Hypothalamus (tissue), 51 donors: ENCODE measurements around the gene USP48.
"Not testable (repeated sequence)": the region's sequence is repeated elsewhere in the genome, so short reads cannot be mapped to it uniquely, and the experiment has no call there.

Experiments used
- DNase-seq, 51 donors: peaks; one replicate each; lab custom pipeline; 2025; lab: John Stamatoyannopoulos, UW

The USP48 gene

DNA sequence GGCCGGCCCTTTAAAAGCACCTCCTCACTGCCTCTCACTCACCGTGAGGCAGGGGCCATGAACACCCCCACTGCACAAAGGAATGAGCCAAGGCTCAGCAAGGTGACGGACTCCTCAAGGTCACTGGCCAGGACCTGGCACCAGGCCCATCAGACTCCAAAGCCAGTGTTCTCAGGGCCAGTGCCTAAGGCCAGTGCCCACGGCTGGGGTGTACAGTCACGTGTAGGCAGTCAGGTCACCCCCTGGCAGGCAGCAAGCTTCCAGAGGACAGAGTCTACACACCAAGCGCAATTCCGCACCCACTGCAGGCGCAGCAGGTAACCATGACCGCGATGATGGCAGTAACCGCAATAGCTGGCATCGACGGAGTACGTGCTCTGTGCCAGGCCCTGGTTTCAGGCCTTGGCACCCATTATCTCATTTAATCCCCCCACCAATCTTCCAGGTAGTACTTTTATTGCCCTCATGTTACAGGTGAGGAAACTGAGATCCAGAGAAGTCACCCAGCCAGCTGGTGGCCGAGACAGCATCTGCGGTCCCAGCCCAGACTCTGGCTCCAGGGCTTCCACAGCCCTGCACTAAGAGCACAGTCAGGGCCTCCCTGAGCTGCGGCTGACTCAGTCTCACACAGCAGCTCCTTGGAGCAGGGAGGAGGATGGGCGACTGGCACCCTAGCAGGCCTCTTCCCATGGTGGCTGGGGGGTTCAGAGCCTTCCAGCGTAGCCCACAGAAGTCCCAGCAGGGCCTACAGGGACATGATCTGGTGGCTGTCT lies 140.8 kb downstream of the USP48 start:
- peak in 1 of 51 donors; percentile 48 for DNase-seq

DNA sequence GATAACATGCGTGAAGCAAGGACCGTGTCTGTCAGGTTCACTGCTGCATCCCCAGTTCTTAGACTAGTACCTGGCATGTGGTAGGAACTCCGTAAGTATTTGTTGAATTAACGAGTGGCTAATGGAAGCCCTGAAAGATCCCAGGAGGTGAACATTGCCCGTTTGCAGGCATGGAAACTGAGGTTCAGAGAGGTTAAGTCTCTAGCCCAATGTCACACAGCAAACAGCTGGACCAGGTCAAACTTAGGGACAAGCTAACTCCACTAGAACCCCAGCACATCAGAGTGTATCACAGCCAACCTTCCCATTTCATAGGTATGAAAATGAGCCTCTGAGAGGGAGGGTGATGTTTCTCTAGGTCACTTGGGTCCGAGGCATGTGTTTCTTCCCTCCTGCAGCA lies 141.4 kb downstream of the USP48 start:
- DNase-seq, result no peak

DNA sequence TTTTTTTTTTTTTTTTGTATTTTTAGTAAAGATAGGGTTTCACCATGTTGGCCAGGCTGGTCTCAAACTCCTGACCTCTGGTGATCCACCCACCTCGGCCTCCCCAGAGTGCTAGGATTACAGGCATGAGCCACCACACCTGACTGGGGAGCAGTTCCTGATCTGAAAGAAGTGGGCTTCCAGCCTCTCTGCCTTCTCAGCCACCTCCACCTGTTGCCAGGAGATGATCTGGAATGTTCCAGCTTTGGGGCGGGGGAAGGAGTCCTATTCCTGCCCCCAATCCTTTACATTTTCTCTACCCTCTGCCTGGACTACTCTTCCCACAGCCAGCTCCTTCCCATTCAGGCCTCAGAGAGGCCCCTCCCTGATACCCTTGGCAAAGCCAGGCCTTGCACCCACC lies 141.9 kb downstream of the USP48 start:
- peak in 2 of 51 donors; percentile 25 to 26 for DNase-seq

DNA sequence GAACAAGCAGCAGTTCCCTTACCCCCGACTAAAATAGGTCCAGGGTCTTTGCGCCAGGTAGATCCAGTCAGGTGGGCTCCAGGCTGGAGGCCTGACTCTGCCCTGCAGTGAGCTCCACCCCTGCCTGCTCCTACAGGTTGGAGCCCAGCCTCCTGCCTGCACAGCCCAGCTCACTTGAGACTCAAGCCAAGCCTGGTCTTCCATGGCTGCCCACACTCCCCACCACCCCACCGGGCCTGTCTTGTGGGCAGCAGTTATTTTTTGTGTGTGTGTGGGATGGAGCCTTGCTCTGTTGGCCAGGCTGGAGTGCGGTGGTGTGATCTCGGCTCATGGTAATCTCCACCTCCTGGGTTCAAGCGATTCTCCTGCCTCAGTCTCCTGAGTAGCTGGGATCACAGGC lies 142.3 kb downstream of the USP48 start:
- DNase-seq, result peak in 1 of 51 donors; percentile 41

DNA sequence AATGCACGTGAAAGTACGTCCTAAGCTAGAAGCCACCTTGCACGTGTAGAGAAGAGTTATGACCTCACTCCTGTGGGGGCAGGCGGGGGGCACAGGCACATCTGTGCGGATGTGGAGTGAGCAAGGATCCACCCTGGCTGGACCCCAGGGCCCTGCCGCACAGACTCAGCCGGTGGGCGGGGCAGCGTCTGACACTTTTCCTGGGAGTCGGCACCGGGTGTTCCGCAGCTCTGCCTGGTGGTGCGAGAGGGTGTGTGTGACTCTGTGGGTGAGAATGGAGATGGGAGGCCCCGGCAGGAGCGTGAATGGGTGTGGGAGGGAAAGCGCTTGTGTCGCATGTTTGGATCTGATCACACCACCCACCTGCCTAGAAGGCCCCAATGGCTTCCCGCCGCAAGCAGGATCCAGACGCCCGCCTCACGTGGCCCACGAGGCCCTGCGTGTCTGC lies 143.3 kb downstream of the USP48 start:
- DNase-seq, result peak in 7 of 51 donors; percentile 17 to 78 (median 45)

DNA sequence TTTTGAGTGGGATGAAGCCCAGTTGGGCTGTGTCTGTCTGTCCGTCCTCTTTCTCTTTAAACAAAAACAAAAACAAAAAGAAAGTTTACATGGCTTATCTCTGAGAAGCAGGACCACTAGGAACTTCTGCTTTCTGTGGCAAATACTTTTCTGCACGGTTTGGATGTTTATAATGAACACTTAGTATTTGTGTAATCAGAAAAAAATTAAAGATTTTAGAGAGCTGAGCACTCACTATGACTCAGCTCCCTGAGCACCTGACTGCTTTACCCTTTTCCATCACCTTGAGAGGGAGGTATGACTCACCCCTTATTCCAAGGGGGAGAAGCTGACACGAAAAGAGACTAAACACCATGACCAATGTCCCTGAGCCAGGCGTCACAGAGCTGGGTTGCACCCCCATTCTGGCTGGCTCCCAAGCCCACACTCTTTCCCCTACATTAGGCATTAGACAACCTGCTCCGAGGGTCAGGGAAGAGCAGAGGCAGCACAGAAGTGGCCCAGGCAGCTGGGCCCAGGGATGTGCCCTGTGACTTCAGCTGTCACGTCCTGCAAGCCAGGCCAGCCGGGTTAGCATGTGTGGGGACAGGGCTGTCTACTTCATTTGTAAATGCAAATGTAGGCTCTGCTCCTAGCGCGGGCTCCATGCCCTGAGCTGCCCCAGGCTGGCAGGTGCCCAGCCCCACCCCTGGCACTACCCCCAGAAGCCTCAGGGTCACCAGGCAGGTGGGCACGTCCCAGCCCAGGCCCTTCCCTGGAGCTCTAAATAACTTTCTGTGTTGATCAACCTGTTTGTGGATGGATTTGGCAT lies 144.2 kb downstream of the USP48 start:
- DNase-seq, result peak in 8 of 51 donors; percentile 25 to 69 (median 50)

DNA sequence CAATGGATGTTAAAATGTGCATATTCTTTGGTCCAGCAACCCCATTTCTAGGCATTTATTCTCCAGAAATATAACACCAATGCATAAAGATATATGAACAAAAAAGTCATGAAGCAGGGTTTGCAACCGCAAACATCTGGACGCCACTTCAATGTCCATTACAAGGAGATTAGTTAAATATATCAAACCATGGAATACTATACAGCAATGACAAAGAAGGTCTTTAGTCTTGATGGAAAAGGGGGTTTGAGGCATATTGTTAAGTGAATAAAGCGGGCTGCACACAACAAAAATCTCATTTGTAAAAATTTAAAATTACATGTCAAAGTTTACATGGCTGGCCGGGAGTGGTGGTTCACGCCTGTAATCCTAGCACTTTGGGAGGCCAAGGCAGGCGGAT lies 145.4 kb downstream of the USP48 start:
- no peak for DNase-seq

DNA sequence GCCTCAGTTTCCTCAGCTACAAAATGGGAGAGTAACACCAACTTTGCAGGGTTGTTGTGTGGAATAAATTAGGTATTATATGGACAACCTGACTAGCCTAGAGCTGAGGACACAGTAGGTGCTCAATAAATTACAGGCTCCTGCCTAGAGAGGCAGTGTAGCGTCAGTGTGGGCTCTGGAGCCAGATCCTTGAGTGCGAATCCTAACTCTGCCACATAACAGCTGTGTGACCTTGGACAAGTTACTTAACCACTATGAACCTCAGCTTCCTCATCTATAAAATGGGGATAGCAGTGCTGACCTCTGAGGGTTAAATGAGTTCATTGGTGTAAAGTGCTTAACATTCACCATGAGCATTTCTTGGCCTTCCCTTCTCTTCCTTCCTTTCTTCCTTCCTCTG lies 146.9 kb downstream of the USP48 start:
- DNase-seq, result no peak

DNA sequence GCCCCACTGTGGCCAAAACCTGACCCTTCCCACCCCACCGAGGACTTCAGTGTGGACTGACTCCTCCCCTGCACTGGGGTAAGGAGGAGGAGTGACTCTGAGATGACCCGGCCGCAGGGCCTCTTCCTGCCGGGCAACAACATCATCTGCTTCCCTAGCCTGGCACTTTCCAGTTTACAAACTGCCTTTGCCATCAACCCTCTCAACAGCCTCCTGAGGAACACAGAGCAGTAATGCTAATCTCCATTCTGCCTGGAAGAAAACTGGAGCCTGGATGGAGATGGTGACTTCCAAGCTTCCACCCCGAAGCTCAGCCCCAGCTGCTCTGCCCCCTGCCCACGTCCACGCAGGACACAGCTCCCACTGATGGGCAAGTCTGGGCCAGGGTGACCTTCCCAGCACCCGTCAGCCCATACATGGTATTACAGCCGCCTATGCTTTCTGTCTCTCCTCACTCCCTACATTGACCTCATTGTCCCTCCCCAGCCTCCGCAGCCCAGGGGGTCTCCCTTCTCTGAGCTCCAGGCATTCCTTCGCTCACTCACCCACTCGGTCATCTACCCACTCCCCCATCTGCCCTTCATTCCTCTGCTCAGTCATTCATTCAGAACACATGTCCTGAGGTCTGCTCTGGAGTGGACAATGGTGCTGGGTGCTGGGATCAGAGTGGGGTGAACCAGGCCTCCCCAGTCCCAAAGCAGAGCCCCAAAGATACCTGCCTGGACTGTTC lies 148.0 kb downstream of the USP48 start:
- DNase-seq, result no peak

DNA sequence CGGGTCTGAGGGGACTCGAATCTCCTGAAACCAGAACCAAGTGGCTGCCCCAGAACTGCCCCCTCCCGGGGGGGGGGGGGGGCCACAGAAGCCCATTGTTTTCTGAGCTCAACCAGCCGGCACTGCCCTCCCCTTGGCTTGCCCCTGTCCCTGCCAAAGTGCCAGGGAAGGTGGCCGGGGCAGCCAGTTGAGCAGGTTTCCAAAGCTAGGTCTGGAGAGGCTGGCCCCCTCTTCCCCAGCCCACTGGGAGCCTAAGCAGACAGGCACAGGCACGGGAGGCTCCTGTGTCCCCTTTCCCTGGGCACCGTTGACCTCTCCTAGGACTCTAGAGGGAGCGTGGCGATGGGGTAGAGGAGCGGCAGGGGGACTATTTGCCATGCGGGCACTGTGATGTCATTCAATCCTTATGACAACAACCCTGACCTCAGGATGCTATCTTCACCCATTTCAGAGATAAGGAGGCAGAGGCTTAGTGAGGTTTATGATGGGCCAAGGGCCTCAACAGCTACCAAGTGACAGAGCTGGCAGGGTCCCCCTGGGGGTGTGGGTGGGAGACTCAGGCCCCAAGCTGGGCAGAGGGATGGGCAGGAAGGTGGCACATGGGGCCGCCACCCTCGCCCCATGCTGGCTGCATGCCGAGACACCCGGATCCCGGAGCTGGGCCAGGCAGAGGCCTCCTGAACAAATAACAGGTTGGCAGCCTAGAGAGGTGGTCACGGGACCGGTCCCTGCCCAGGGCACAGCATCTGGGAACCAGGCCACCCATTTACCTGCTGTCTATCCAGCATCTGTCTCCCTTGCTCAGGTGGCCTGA lies 148.8 kb downstream of the USP48 start:
- DNase-seq, result no peak

DNA sequence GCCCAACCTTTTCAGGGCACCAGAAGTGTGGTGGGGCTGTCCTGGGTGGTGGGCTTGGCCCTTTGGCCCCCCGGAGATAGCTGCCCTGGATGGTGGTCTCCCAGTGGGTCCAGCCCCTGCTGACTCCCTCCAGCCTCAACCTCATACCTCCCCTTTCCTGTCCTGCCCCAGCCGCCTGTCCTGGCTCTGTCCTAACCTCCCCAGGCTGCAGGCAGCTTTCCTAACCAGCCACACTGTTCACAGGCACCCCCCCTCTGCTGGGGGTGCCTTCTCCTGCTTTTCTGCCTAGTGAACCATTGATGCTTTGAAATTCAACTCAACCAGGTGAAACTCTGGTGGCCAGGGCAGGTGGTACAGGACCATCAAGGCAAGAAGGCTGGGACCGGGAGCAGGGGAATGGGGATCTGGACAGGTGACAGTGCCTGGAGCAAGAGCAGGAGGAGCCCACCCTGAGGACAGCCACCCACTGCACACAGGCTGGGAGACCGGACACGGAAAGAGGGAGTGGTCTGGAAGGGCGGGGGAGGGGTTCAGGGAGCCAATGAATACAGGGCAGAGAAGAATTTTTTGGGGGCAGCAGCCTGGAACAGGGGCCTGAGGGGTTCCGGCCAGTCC lies 149.7 kb downstream of the USP48 start:
- no peak for DNase-seq

DNA sequence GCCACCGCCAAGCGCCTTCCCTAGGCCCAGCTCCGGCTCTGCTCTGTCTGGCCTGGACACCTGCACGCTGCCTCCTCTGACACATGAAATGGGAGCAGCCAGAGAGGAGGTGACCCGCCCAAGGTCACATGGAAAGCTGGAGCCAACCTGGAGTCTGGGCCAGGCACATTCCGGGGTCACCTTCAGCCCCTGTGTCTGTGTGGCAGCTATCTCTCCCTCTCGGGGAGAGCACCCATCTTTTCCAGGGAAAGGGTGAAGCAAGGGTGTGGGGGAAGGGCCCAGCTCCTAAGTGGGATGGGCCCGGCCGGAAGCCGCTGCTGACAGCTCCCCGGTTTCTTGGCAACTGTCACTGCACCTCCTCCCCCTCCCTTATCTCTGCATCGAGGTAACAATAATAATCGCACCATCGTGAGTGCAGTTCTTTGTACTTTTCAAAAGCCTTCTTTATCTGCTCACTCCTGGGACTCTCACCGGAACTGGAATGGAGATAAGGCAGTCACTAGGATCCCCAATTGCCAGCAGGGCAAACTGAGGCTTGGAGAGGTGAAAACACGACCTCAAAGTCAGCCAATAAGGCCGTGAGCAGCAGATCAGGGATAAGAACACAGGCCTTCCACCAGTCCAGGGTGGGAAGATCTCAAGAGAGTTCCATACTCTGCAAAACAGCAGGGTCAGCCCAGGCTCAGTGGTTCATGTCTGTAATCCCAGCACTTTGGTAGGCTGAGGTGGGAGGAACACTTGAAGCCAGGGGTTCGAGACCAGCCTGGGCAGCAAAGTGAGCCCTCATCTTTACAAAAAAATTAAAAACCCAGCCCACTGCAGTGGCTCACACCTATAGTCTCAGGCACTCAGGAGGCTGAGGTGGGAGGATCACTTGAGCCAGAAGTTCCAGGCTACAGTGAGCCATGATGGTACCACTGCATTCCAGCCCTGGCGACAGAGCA lies 150.7 kb downstream of the USP48 start:
- DNase-seq, result peak in 3 of 51 donors; percentile 18 to 29 (median 21)

DNA sequence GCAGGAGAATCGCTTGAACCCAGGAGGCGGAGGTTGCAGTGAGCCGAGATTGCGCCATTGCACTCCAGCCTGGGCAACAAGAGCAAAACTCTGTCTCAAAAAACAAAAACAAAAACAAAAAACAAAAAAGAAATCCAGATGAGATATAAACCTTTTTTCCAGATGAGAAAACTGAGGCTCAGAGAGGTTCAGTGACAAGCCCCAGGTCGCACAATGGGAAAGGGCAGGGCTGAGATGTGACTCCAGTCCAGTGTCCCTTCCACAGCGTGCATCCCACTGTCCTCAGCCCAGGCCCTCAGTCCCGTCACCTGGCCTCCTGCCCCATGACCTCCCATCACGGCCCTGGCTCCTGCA lies 151.4 kb downstream of the USP48 start:
- DNase-seq, result not testable (repeated sequence)

DNA sequence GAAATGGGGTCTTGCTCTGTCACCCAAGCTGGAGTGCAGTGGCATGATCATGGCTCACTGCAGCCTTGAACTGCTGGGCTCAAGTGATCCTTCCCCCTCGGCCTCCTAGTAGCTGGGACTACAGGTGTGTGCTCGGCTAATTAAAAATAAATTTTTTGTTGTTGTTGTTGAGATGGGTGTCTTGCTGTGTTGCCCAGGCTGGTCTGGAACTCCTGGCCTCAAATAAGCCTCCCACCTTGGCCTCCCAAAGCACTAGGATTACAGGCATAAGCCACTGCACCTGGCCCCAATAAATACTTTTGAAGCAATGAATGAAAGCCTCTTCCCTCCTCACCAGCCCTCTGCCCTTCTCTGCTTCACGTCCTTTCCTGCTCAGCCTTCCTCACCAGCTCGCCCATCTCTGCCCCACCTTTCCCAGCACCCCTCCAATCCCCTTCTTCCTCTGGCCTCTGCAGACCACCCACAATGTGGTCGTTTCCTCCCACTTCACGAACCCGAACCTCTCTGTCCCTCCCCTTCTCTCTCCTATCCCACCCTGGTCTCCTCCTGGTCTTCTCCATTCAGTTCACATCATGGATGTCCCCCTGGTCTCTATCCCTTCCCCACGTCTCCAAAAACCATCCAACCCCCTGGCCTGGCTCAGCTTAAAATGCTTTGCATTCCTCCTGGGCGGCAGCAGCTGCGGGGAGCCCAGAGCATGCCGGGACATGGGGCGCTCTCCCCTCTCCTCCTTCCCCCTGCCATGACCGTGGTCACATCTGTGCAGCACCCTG lies 152.2 kb downstream of the USP48 start:
- peak in 4 of 51 donors; percentile 15 to 23 (median 16) for DNase-seq

DNA sequence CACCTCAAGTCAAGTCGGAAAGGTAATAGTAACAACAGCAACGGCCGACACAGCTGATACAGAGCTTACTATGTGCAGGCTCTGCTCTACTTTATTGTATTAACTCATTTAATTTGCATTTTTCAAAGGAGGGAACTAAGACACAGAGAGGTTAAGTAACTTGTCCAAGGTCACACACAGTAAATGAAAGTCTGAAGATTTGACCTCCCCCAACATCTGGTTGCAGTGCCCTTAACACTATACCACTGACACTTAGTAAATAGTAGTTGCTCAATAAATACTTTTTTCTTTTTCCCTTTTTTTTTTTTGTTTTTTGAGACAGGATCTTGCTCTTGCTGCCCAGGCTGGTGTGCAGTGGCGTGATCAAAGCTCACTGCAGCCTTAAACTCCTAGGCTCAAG lies 153.0 kb downstream of the USP48 start:
- DNase-seq, result no peak

DNA sequence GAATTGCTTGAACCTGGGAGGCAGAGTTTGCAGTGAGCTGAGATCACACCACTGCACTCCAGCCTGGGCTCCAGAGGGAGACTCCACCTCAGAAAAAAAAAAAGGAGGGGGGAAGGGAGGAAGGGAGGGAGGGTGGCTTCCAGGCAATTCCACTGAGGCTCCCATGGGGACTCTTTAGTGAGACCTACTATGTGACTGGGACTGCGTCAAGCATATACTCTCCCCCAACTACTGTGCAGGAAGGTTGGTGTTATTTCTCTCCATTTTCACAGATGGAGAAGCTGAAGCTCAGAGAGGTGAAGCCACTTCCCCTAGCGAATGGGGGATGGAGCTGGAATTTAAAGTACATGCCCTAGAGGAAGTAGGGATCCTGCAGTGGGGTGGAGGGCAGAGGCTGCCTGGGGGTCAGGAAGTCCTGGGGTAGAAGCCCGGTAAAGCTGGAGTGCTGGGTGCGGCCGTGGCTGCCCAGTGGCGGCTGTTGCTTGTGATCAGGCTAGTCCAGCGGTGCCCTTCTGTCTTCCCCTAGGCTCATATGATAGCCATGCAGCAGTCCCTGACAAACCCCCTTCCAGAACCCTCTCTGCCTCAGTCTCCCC lies 154.1 kb downstream of the USP48 start:
- DNase-seq, result no peak
